ENCODE results near the gene DCAF11.

DNA sequence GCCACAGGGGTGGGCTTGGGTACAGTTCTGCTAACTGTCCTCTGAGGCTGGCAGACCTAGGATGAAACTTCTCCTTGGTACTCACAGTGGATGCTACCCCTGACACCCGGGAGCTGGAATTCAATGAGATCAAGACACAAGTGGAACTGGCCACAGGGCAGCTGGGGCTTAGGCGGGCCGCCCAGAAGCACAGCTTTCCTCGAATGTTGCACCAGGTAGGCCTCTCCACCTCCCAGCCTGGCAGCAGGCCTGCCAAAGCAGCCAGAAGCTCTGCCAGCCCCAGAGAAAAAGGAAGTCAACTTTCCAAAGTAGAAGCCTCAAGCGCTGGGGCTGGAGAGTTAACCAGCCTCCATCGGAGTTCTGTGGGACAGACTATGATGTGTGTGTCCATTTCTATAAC is 2.6 kb downstream of the DCAF11 start:
- TF ChIP-seq POLR2AphosphoS5 (IDR thresholded peaks at IDR 0.05; ENCODE audit: low read depth, low read length), result no peak
- no peak for TF ChIP-seq POLR2A (IDR thresholded peaks at IDR 0.05; ENCODE audit: low read depth, low read length)
- TF ChIP-seq TAF1 (IDR thresholded peaks at IDR 0.05; ENCODE audit: borderline replicate concordance, low read depth, low read length), result no peak
